Fibroblast of lung (primary cell): ENCODE measurements around the gene SH3GL2.

Source experiments
- CTCF ChIP-seq, 2 donors: IDR thresholded peaks in 1 of 2; conservative IDR thresholded peaks in 1 of 2; 1 replicate in 1 of 2; 2 replicates in 1 of 2; pipeline ENCODE4 v1.5.1; 2011 to 2012; ENCODE audit warnings: low read length in 2 of 2, control low read depth in 1 of 2, inconsistent platforms in 1 of 2, low read depth in 1 of 2, mild to moderate bottlenecking in 1 of 2
- EZH2 ChIP-seq: IDR thresholded peaks from 2 replicates; pipeline ENCODE4 v1.5.1; 2012; ENCODE audit warnings: low read length, control low read depth, mild to moderate bottlenecking; ENCODE audit errors: missing control alignments

- TF ChIP-seq CTCF (conservative IDR thresholded peaks at IDR 0.05 in 1 of 2, IDR thresholded peaks at IDR 0.05 in 1 of 2; ENCODE audit: low read depth in 1 of 2, low read length in 2 of 2) (no peak), EZH2 (no peak)
Observed at GRCh38 chr9:17833846-17834245, 255.0 kb downstream of the SH3GL2 start.
